T47D (cell line): Measurements from ENCODE around the gene SEMA3D.

Source experiments
- DNase-seq, 2 experiments: peaks; one replicate each; pipeline versions ENCODE4 v3.0.0 to v3.0.0-alpha.2; 2011 to 2012; ENCODE audit warnings: low read depth in 1 of 2, low spot score in 1 of 2
- JUND ChIP-seq: IDR thresholded peaks from 2 replicates; pipeline ENCODE4 v1.6.1; 2012; ENCODE audit warnings: low read depth
- in situ Hi-C: cut with HindIII; loops from 2 replicates; pipeline ENCODE4 v1.10.0; 2016; ENCODE audit warnings: low sequenced_read_pairs, low pct_unique_long_range_greater_than_20kb

SEMA3D gene

DNA sequence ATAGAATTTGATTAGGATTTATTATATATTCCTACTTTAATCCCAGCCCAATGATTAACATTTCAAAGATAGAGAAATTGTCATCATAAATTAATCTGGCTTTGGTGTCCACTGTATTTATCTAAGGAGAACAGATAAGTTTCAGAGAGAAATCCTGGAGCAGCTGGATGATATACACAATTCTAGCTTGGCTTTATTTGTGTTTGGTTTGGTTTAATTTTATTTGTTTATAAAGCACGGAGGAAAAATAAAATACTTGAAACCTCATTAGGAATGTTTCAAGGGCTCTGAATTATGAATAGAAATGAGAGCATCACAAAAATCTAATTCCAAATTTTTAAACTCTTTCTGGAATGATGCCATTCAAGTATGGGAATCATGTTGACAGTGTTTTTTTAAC is 42.1 kb downstream of the SEMA3D start:
- DNase-seq, result no peak
- in situ Hi-C loops, result no loop called here
- TF ChIP-seq JUND, result no peak

DNA sequence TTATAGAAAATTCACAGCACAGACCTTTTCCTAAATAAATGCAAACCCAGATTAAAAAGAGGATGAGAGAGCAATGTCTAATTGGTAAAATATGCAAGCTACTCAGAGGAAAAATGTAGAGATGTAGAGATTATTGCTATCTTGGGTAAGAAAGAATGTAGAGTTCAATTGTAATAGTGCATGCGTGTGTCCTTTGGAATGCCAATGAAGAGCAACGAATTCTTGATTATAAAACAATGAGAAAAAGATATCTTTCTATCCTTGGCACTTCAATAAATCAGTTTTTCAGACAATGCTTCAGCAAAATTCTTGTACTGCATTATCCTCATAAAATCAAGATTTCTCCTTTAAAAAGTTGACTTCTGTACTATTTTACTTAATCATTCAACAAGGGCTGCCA is 50.9 kb downstream of the SEMA3D start:
- in situ Hi-C loops, result no loop called here

DNA sequence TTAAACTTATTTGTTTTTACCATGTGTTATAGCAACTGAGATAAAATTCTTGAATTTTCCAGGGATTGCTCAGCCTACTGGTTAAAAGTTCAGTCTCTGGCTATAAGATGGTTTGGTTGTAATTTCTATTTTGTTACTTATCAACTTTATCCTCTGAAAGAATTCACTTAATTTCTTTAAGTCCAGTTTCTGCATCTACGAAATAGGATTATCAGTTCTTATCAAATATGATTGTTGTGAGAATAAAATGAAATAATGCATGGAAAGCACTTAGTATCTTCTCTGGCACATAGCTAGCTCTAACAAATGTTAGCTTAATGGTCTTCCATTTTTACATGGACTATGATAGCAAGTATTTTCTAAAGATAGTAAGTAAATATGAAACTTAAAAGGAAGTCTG is 53.3 kb downstream of the SEMA3D start:
- no peak for DNase-seq
- in situ Hi-C loops, result no loop called here
- no peak for TF ChIP-seq JUND

More for the DNA sequence above, 50.9 kb downstream of the SEMA3D start:
- no peak for DNase-seq
- no peak for TF ChIP-seq JUND

DNA sequence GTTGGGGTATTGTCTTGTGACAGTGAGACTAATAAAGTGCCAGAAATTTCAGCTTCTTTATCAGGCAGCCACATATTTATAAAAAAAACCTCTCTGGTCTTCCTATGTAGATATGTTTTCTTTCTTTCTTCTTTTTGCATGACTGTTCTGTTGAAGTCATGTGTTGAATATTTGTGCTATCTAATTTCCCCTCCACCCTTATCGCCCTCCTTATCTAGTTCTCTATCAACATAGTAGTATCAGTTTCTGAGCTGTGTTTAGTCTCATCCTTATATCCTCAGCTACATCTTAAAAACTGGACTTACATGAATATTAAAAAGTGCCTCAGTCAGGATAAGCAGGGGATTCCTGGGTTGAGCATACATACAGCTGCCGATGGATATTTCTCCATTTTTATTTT is 53.9 kb downstream of the SEMA3D start:
- in situ Hi-C loops, result no loop called here
- no peak for DNase-seq
- TF ChIP-seq JUND, result no peak

DNA sequence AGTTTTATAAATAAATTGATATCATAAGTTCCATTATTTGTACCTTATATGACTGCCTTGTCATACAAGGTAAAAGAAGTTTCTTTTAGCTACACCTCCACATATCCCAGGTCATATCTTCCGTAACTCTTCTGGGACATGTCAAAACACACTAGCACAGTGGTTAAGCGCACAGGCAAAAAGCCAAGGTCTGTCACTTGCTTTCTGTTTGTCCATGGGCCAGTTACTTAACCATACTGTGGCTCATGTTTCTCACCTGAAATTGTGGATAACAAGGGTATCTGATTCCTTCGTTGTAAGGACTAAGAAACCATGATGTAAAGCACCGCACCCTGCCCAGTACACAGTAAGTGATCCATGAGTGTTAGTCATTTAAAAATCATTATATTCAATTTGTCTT is 56.2 kb downstream of the SEMA3D start:
- peak in 1 of 2 experiments; percentile 42 for DNase-seq
- in situ Hi-C loops, result no loop called here
- no peak for TF ChIP-seq JUND

DNA sequence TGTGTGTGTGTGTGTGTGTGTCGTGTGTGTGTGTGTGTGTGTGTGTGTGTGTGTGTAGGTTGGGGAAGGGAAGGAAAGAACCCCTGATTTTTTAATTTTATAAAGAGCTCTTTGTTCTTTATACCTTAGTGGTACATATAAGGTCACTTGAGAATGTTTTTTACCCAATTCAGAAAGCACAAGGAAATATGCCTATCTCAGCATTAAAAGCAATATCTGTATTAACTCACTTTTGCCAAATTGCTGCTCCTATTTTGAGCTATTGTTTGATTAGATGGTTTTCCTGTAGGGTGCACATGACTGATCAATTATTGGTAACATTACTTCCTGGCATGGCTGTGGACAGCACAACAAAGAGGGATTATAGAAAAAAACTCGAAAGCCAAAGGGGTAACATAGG is 60.5 kb downstream of the SEMA3D start:
- no peak for TF ChIP-seq JUND
- DNase-seq, result no peak
- in situ Hi-C loops, result no loop called here

DNA sequence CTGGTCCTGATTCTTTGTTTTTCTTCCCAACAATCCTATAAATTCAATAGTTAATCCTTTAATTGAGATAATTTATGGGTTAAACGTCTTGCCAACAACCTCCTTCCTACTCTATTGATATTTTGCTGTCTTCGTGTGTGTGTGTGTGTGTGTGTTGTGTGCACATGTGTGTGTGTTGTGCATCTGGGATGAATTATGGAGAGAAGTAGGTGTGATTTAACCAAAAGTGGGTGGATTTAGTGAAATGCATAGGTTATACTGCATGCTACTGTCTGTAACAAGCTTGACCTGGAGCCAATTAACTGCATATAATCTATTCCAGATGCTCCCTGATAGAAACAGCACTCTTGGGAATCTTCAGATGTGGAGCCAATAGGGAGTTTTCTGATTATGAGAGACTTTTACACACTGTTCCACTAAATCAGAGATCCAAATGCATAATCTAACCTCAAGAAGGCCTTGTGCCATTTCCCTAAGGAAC is 61.2 kb downstream of the SEMA3D start:
- TF ChIP-seq JUND, result no peak

DNA sequence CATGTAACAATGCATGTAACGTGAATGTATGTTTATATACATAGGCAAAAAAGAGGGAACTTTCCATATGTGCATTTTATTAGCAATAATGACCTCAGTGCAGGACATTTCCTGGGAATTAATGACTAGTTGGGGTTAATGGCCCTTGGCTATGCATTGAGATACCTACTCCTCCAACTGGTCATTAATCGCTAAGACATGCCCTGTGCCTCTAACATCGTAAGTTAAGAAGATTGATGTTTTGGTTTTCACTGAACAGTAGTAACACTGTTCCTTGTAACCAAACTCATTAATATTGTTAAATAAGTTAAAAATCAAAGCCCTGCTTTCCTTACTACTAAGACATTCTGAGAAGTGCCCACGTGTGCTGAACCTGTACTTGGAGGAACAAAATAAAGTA is 61.7 kb downstream of the SEMA3D start:
- DNase-seq, result no peak
- in situ Hi-C loops, result no loop called here

More for the DNA sequence above, 61.2 kb downstream of the SEMA3D start:
- DNase-seq, result no peak
- in situ Hi-C loops, result no loop called here

DNA sequence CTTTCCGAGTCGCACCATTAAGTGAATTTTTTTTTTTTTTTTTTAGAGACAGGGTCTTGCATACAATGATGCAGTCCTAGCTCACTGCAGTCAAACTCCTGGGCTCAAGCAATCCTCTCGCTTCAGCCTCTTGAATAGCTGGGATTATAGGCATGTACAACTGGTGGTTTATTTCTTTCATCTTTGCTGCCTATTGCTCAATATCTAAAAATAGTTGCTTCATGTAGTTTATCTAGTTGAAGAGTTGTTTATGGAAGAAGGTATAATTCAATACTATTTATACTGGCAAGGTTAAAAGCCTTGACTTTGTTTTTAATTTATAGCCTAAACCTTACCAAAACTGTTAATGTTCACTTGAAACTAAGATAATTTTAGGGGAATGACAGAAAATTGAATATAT is 66.9 kb downstream of the SEMA3D start:
- TF ChIP-seq JUND, result no peak
- DNase-seq, result no peak
- in situ Hi-C loops, result no loop called here

More for the DNA sequence above, 61.7 kb downstream of the SEMA3D start:
- TF ChIP-seq JUND, result no peak

DNA sequence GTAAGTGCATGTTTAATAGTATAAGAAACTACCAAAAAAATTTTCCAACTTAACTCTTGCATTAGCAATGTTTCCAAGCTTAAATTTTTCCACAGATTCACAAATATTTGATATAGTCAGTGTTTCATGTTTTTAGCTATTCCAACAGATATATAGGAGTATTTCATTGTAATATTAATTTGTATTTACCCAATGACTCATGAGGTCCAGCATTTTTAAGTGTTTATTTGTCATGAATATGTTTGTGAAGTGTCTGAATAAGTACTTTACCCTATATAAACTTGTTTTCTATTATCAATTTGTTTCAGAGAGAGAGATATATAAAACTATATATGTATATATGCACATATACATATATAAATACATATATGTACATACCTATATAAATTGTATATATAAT is 71.0 kb downstream of the SEMA3D start:
- no peak for TF ChIP-seq JUND
- no peak for DNase-seq
- in situ Hi-C loops, result no loop called here

DNA sequence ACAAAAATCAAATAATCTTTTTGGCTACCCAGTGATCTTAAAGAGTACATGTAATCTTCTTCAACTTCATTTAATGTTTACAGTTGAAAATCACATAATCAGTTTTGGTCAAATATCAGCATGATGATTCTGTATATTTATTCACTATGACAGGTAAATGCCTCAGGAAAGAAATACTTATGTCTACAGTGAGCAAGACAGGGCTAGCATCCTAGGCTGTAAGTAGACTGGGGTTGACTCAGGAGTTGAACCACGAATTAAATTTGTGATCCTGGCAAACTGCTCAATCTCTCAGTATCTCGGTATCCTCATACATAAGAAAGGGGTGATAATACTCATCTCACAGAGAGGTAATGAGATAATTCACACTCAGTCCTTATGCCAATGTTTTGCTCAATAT is 71.8 kb downstream of the SEMA3D start:
- in situ Hi-C loops, result no loop called here

DNA sequence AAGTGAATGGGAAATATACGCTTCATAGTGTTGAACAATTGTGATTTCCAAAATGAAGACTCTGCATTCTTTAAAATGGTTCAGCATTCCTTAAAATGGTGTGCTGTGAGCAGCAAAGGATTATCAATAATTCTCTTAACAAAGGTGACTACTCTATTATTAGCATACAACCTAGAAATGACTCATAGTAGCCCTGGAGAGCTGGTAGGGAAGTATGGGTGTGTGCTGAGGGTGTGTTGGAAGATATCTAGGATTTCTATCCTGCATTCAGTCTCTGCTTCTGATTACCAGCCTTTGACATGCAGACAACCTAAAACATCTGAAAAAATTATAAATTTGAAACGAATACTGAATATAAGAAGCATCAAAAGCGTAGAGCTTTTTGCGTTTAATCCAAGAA is 72.5 kb downstream of the SEMA3D start:
- DNase-seq, result no peak
- no peak for TF ChIP-seq JUND
- in situ Hi-C loops, result no loop called here

More for the DNA sequence above, 71.8 kb downstream of the SEMA3D start:
- TF ChIP-seq JUND, result no peak
- no peak for DNase-seq

DNA sequence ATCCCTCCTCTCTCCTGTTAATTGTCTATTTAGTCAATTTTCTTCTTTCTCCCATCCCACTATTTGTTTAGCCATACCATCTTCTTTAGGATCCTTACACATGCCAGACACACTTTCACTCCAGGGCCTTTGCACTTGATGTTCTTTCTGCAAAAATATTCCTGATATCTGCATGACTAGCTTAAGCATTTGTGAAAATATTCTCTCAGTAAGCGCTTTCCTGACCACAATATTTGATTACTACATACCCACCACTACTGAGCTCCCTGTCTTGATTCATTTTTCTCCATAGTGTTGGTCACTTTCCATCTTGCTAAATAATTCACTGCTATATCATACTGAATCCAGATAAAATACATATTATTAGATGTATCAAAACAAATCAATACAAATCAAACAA is 75.1 kb downstream of the SEMA3D start:
- TF ChIP-seq JUND, result no peak
- in situ Hi-C loops, result no loop called here
- no peak for DNase-seq

DNA sequence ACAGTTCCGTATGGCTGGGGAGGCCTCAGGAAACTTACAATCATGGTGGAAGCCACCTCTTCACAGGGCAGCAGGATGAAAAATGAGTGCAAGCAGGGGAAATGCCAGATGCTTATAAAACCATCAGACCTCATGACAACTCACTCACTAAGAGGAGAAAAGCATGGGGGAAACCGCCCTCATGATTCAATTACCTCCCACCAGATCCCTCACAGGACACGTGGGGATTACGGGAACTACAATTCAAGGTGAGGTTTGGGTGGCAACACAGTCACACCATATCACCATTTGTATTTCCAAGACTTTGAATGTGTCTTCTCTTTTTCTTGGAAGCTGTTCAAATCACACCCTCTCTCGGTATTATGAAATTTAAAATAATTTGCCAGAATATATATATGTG is 80.1 kb downstream of the SEMA3D start:
- in situ Hi-C loops, result no loop called here
- DNase-seq, result no peak
- no peak for TF ChIP-seq JUND
